ENCODE measurements around the gene PLD1. TPM values are rescaled to one million over a fixed set of nuclear protein-coding genes. Genes with fewer than 3 reads are reported as not detected.
A peak's percentile ranks its signal among the peaks of the same experiment; 100 is the strongest.

The PLD1 gene
- total RNA-seq, 1 donor from 2014 or later: 0.21 TPM

DNA sequence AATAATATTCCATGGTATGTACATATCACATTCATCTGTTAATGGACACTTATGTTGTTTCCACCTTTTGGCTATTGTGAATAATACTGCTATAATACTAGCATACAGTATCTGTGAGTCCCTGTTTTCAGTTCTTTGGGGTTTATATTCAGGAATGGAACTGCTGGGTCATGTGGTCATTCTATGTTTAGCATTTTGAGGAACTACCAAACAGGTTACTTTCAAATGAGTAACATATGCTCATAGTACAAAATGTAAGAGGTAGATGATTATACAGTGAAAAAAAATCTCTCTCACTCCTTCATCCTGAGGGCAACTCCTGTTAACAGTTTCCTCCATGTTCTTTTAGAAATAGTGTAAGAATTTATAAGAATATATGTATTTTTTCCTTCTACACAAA is 162.2 kb downstream of the PLD1 start:
- H4K20me1 ChIP-seq (ENCODE audit: low read depth): no peaks in the 10 kb centered on the region

GRCh38 chr3:171646357-171647133 is 163.7 kb downstream of the PLD1 start:
- Mint-ChIP-seq H3K4me3 (no peak overlapping the region), H3K9me3 (no peaks in the 10 kb centered on the region), H3K36me3 (no peaks in the 10 kb centered on the region), H3K27me3 (ENCODE audit: insufficient read depth, low read depth) (peaks cover 2% of the 10 kb centered on the region), H3K27ac (no peak overlapping the region), H3K4me1 (peaks cover 24% of the 10 kb centered on the region)
- Histone ChIP-seq H3K4me1 (no peaks in the 10 kb centered on the region), H3K27me3 (no peaks in the 10 kb centered on the region), H2AFZ (replicated peaks) (no peak overlapping the region), H3K9me3 (ENCODE audit: low read depth) (no peaks in the 10 kb centered on the region), H3K36me3 (no peaks in the 10 kb centered on the region), H3K27ac (no peak overlapping the region), H3F3A (ENCODE audit: low read depth) (no peaks in the 10 kb centered on the region), H3K4me2 (no peak overlapping the region), H3K4me3 (no peak overlapping the region), H3K9ac (no peak overlapping the region), H4K20me1 (ENCODE audit: low read depth) (no peaks in the 10 kb centered on the region), H3K79me2 (ENCODE audit: low read depth) (no peaks in the 10 kb centered on the region)
- peak; percentile 27 for DNase-seq (ENCODE audit: low spot score)
- TF ChIP-seq EZH2phosphoT487 (IDR thresholded peaks at IDR 0.05) (no peak), CTCF (IDR thresholded peaks at IDR 0.05) (peak; percentile 60), EZH2 (IDR thresholded peaks at IDR 0.05) (no peak)

More for the DNA sequence above, 162.2 kb downstream of the PLD1 start:
- Mint-ChIP-seq H3K27me3 (ENCODE audit: insufficient read depth, low read depth) (peaks cover 2% of the 10 kb centered on the region), H3K27ac (no peak overlapping the region), H3K4me3 (no peak overlapping the region), H3K9me3 (no peaks in the 10 kb centered on the region), H3K4me1 (peaks cover 17% of the 10 kb centered on the region), H3K36me3 (no peaks in the 10 kb centered on the region)
- no peak for DNase-seq (ENCODE audit: low spot score)
- no peak overlapping the region for H3K4me2 ChIP-seq
- no peak for TF ChIP-seq CTCF (IDR thresholded peaks at IDR 0.05)
- TF ChIP-seq EZH2 (IDR thresholded peaks at IDR 0.05): no peak
- TF ChIP-seq EZH2phosphoT487 (IDR thresholded peaks at IDR 0.05): no peak
- H3K36me3 ChIP-seq: no peaks in the 10 kb centered on the region
- no peak overlapping the region for H3K4me3 ChIP-seq
- H3K9ac ChIP-seq: no peak overlapping the region
- no peaks in the 10 kb centered on the region for H3K9me3 ChIP-seq (ENCODE audit: low read depth)
- H3K27ac ChIP-seq: no peak overlapping the region
- no peaks in the 10 kb centered on the region for H3K79me2 ChIP-seq (ENCODE audit: low read depth)
- H3F3A ChIP-seq (ENCODE audit: low read depth): no peaks in the 10 kb centered on the region
- no peak overlapping the region for H2AFZ ChIP-seq (replicated peaks)
- H3K4me1 ChIP-seq: no peaks in the 10 kb centered on the region
- H3K27me3 ChIP-seq: no peaks in the 10 kb centered on the region

DNA sequence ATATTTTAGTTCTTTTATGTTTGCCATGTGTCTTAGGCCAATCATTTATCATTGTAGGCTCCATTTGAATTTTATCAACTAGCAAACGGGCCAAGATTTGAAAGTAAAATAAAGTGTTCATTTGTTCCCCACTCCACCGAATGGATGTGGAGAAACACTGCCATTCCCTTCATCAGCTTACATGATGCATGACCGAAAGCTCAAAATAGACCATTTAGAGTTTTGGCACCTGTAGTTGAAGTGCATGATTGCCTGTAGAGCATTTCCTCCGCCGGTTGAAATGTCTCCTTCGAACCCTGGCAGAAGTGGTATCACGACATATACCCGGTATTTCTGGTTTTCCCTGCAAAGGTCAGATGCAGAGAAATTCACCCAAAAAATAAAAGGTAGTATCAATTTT is 165.6 kb downstream of the PLD1 start:
- H3K27ac ChIP-seq: no peak overlapping the region
- no peak for TF ChIP-seq EZH2 (IDR thresholded peaks at IDR 0.05)
- no peak for TF ChIP-seq CTCF (IDR thresholded peaks at IDR 0.05)
- no peak for TF ChIP-seq EZH2phosphoT487 (IDR thresholded peaks at IDR 0.05)
- H3K79me2 ChIP-seq (ENCODE audit: low read depth): no peaks in the 10 kb centered on the region
- no peak overlapping the region for H3K9ac ChIP-seq
- no peaks in the 10 kb centered on the region for H3K4me1 ChIP-seq
- no peaks in the 10 kb centered on the region for H3K36me3 ChIP-seq
- H3K4me2 ChIP-seq: no peak overlapping the region
- H2AFZ ChIP-seq (replicated peaks): no peak overlapping the region
- Mint-ChIP-seq H3K9me3 (no peaks in the 10 kb centered on the region), H3K27me3 (ENCODE audit: insufficient read depth, low read depth) (peaks cover 2% of the 10 kb centered on the region), H3K27ac (no peak overlapping the region), H3K36me3 (no peaks in the 10 kb centered on the region), H3K4me1 (peaks cover 38% of the 10 kb centered on the region), H3K4me3 (no peak overlapping the region)
- no peak for DNase-seq (ENCODE audit: low spot score)
- no peaks in the 10 kb centered on the region for H3F3A ChIP-seq (ENCODE audit: low read depth)
- no peaks in the 10 kb centered on the region for H3K27me3 ChIP-seq
- no peaks in the 10 kb centered on the region for H3K9me3 ChIP-seq (ENCODE audit: low read depth)
- H4K20me1 ChIP-seq (ENCODE audit: low read depth): no peaks in the 10 kb centered on the region
- no peak overlapping the region for H3K4me3 ChIP-seq
